ELF-1 (cell line): Measurements from ENCODE around the gene ANKRD18A.
"Not testable (repeated sequence)": the region's sequence is repeated elsewhere in the genome, so short reads cannot be mapped to it uniquely, and the experiment has no call there.

ENCODE experiments used
- DNase-seq: peaks from one replicate; pipeline ENCODE4 v3.0.0-alpha.2; 2016; ENCODE audit warnings: low read depth, low spot score

The ANKRD18A gene

DNA sequence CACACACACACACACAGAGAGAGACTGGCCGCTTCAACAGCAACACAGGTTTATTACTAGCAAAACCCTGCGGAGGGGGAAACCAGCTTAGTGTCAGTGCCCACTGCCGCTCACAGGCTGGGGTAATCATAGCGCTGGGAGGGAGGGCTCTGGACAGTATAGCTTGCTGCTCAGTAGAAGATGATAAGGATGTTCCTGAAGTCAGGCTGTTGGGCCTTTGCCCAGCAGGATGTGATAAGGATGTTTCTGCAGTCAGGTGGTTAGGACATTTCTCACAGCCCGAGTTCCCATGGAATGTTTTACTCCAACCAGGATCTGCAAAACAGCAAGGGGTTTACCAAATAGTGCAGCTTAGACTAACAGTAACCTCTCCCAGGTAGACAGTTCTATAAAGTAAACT, 79.9 kb downstream of the ANKRD18A start:
- not testable (repeated sequence) for DNase-seq

DNA sequence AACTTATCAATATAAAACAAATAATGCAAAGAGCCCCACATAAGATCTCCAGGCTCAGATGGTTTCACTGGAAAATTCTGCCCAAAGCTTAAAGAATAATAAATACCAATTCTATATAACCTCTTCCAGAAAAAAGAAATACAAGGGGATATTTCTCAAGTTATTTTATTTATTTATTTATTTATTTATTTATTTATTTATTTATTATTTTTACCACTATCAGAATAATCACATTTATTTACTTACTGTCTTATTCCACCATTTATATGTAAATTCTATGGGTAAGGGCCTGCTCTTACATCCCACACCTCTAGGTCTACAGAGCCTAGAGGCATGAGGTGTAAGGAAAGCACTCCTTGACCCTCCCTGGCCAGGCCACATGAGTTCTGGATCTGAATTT, 91.1 kb downstream of the ANKRD18A start:
- peak; percentile 12 for DNase-seq

DNA sequence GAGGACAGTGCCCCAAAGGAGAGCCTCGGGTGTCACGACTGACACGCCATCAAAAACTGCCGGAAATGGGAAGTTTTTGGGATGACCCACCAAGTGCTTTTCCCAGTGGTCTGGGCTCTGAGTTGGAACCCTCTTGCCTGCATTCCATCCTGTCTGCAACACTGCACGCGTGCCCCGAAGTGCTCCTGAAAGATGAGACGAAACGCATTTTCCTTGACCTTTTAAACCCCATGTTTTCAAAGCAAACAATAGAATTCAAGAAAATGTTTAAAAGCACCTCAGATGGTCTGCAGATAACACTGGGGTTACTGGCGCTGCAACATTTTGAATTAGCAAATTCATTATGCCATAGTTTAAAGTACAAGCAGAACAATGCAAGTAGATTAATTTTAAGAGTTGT, 92.9 kb downstream of the ANKRD18A start:
- DNase-seq, result peak; percentile 50

DNA sequence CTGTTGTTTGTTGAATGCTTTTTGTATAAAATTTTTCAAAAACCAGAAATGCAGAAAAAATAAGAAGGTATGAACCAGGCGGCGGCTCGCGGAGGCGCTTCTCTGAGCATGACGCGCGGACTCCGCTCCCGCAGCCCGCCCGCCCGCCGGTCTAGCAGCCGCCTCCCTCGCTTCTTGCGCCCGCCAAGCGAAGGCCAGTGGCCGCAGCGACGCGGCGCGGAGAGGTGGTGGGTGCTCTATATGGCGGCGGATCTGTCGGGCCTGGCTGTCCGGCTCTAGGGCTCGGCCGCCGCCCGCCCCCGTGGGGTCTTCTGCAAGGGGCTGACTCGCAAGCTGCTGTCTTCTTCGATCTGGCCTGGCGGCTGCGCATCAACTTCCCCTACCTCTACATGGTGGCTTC, 93.8 kb downstream of the ANKRD18A start:
- no peak for DNase-seq

DNA sequence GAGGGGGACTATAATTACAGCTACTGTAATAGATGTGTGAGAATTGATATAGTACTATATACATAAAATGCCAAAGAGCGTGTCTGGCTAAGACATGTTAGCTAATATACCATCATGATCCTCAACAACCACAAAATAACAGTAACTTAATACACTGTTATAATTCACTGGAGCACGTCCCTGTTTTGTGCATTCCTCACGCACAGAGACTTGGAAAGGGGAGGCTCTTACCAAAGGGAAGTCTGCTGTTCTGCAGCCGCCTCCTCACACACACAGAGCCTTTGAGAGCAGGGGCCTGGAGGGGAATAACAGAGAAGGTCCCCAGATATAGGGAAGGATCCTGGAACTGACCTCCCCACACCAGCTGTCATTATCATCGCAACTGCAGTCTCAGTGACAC, 97.3 kb downstream of the ANKRD18A start:
- no peak for DNase-seq

DNA sequence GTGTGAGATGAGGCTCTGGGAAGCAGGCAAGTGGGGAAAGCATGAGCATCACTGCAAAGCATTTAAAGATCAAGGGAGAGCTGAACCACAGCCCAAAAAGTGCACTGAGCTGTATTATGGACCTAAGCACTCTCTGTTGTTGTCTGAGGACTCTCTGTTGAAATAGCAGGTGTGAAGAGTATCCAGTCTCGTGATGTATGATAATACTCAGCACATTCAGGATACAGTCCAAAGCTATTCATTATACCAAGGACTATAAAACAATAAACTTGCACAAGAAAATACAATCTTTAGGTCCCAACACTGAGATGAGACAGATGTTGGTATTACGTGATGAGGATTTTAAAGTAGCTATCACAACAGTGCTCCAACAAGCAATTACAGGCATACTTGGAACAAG, 98.6 kb downstream of the ANKRD18A start:
- no peak for DNase-seq
